GM18909 (cell line): ENCODE data around the gene VEZF1.

ENCODE experiments used
- ATAC-seq: cut with Tn5 transposase; IDR thresholded peaks from one replicate; pipeline ENCODE4 v1.9.1; 2021; ENCODE audit warnings: mild to moderate bottlenecking; ENCODE audit not compliant: unreplicated experiment, poor library complexity

VEZF1 gene

DNA sequence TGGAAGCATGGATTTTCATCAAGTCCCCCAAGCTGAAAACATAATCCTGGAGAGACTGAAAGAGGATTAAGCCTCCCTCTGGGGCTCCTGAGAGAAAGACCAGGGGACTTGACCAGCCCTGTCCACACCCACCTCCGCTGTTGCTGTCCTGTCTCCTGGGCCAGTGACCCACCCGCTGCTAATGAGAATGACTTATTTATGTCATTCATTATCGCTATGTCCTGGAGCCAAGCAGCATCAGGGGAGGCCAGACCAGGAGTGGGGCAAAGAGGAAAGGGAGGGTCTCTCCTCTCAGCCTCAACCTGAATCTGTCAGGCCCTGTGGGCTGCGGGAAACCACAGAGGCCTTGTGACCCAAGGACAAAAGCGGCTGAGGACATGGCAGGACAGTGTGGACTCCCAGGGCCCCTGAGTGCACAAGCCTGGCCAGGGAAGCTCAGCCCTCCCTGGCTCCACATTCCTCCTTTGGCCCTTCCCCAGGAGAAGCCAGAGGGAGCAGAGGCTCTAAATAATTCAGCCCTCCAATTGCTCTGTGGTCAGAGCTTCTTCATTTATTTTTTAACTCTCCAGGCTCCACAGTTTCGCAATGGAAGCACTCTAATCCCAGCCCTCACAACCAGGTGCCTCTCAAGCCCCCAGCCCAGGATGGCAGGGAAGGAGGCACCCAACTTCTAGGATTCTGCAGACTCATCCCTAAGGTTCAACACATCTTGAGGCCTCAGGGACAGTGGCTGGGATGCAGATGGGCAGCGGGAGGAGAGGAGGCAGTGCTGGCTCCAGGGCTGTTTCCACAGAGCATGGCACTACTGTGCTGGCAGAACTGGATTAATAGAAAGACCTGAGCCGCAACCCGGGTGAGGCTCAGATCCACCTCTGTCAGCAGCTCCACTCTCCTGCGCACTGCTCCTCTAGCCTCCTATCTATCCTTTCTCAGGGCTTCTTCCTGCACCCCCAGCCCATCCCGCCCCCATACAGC is 51.9 kb downstream of the VEZF1 start:
- no peak for ATAC-seq

DNA sequence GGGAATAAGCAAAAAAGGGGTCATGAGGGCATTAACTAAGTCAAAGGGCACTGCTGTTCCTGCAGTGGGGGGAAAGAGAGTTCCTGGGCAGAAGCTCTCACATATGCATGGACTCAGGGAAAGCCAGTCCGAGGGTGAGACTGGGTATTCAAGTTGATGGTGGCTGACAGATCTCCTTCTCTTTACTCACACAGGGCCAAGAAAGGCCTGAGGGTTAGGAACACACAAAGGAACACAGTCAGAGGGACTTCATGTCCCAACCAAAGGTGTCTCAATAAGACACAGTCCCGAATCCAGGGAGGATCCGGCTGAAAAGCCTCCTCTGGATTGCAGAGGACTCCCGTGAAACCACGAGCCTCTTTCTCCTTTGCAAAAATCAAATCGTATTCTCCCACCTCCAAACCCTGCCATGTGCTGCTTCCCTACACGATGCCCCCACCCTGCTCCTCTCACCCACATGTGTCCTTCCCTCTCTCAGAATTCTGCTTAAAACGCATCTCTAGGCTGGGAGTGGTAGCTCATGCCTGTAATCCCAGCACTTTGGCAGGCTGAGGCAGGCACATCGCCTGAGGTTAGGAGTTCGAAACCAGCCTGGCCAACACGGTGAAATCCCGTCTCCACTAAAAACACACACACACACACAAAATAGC is 56.4 kb downstream of the VEZF1 start:
- no peak for ATAC-seq

DNA sequence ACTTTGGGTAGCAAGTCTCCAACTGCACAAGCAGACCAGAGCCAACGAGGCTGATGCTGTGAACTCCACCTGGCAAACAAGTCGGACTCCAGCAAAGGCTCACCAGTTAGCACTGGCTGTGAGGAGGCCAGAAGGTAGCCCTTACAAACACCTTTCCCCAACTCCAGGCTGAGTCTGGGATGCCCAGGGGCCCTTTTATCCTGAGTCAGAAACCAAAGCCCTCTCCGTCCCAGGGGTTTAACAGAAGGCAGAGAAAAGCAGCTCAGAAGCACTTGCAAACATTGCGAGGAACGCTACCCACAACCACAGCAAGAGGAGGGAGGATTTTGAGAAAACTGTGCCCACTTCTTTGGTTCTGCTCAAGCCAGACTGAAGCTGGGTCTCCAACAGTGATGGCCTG is 57.8 kb downstream of the VEZF1 start:
- no peak for ATAC-seq

DNA sequence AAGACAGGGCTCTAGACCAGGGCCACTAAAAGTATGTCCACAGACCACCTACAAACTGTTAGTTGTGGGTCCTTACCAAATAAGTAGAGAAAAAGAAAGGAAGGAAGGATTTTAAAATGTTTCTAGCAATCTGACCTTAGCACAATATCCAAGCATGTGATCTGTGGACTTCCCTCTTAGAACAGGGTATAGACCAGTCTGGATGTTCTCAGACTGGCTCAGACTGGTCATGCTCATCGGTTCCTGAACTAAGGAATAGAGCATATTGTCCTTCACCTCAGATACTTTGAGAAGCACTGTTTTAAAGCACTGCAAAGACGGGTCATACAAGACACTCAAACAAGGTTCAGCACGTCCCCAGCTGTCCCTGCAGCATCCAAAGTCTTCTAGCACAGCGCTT is 58.7 kb downstream of the VEZF1 start:
- ATAC-seq, result no peak

DNA sequence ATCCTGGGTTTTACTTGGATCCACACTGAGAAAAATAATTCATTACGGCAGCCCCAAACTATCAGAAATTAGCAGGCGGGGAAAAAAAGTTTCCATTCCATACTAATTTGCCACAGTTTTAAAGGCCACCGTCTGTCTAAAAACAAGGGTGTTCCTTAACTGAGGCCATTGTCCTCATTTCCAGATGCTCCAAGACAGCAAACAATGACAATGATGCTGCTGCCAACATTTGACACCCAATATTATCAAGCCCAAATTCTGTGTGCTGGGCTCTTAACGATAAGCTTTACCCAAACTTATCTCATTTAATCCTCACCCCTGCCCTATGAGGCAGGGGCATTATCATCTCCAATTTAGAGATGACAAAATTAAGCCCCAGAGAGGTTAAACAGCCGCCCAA is 59.1 kb downstream of the VEZF1 start:
- no peak for ATAC-seq

DNA sequence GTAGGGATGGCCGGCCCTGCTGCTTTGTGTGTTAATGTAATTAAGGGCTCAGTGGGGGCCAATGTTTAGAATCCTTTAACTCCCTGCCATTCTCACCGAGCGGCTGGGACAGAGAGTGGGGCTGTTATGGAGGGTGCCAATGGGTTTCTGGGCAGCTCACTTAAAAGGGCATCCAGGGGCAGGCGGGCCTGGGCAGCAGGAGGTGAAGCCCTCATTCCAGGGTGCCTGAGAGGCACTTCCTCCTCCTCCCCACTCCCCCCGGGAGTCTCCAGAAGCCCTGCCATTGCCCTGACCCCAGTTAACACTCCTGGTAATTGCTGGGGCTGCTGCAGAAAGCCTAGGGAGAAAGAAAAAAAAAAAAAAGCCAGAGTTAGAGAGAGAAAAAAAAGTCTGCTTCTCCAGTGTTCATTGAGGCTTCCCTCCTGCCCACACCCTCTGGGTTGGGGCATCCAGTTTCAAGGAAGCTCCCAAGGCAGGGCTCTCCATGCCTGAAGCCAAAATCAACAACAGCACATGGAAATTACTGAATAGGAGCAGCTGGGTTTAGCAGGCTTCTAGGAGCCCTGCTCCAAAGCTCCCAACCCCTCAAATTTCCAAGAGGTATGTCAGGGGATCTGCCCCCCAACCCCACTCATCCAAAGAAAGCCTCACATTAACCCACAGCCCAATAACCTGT is 60.9 kb downstream of the VEZF1 start:
- ATAC-seq, result no peak

DNA sequence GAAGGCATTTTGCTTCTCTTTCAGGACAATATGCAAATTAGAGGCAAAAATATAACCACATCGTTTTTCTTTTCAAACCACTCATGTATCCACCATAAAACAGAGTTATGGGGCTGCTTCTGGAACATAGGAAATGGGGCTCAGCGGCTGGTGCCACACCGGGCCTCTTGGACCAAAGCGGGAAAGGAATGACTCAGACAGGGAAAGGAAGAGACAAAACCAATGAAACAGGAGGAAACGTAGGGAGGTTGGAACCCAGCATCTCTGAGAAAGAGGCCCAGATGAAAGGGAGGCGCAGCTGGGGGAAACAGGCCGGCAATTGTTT is 61.4 kb downstream of the VEZF1 start:
- no peak for ATAC-seq

DNA sequence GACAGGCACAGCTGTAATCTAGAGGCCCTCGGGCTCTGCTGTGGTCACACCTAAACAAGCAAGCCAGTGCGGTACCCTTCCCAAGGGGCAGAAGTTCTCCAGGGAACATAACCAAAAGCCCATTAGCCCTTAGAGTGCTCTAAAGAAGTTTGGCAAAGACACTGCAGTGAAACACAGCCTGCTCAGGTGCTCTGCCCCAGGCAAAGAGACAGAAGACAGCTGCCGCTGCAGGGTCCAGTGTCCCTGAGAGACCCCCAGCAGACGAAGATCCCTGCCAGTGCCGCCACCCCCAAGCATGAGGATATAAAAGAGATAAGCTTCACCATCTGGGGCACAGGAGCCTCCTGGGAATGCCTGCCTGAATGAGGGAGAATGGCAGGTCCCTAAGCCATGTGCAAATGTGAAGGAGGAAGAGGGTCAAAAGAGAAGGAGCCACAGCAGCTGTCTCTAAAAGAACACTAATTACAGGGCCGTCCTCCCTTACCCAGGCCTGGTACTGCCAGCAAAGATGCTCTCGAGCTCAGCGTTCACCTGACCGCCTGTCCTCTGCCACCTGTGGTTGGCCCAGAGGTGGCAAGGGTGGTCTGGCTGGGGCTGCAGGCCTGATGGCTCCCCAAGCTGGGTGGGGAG is 62.6 kb downstream of the VEZF1 start:
- no peak for ATAC-seq

DNA sequence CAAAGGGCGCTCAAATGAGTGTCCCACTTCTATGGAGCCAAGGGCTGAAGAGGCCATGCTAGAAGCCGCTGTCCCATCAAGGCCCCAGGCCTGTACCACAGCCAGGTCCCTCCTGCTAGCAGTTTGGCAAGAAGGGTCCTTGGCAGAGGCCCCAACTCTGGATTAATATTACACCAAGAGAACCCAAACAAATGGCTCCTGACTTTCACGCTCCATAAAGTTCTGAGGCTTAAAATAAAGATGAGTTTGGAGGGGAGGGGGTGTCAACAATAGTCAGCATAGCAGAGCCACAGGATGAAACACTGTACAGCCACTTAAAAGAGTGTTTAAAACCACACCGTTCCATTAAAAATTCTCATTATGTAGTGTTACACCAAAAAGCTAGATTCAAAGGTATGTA is 63.4 kb downstream of the VEZF1 start:
- no peak for ATAC-seq
